HuH-7 (cell line): Measurements from ENCODE around the gene HYI.
"Not testable (repeated sequence)": the region's sequence is repeated elsewhere in the genome, so short reads cannot be mapped to it uniquely, and the experiment has no call there.

Experiments used
- DNase-seq: peaks from one replicate; pipeline ENCODE4 v3.0.0; 2011; ENCODE audit warnings: low spot score

Gene HYI

GRCh38 chr1:43427524-43427923 is 26.2 kb downstream of the HYI start:
- no peak for DNase-seq

- no peak for DNase-seq
These were observed 27.5 kb downstream of the HYI start for GRCh38 chr1:43426221-43426620.

GRCh38 chr1:43425045-43425444 is 28.7 kb downstream of the HYI start:
- DNase-seq, result no peak

- DNase-seq, result no peak
These were observed 29.8 kb downstream of the HYI start for GRCh38 chr1:43423672-43424550.

- no peak for DNase-seq
These were observed 30.6 kb downstream of the HYI start for GRCh38 chr1:43422995-43423671.

GRCh38 chr1:43421976-43422750 is 31.6 kb downstream of the HYI start:
- no peak for DNase-seq

GRCh38 chr1:43421396-43421795 is 32.3 kb downstream of the HYI start:
- no peak for DNase-seq

GRCh38 chr1:43420874-43421273 is 32.9 kb downstream of the HYI start:
- DNase-seq, result no peak

- DNase-seq, result no peak
These were observed 33.9 kb downstream of the HYI start for GRCh38 chr1:43419627-43420425.

GRCh38 chr1:43418858-43419257 is 34.9 kb downstream of the HYI start:
- DNase-seq, result no peak

- DNase-seq, result no peak
These were observed 37.8 kb downstream of the HYI start for GRCh38 chr1:43415901-43416300.

- DNase-seq, result peak; percentile 67
These were observed 39.0 kb downstream of the HYI start for GRCh38 chr1:43414634-43415223.

GRCh38 chr1:43413426-43413825 is 40.3 kb downstream of the HYI start:
- DNase-seq, result not testable (repeated sequence)

- no peak for DNase-seq
These were observed 43.2 kb downstream of the HYI start for GRCh38 chr1:43410571-43410970.

- DNase-seq, result no peak
These were observed 47.9 kb downstream of the HYI start for GRCh38 chr1:43405876-43406234.

GRCh38 chr1:43405219-43405875 is 48.4 kb downstream of the HYI start:
- DNase-seq, result no peak

GRCh38 chr1:43404353-43404752 is 49.4 kb downstream of the HYI start:
- DNase-seq, result no peak

GRCh38 chr1:43402089-43402865 is 51.5 kb downstream of the HYI start:
- DNase-seq, result no peak
